Prostate gland (tissue), 2 donors: Measurements from ENCODE around the gene ALG5.

Experiments used
- POLR2A ChIP-seq: fragments of 450-650 bp; IDR thresholded peaks from one replicate; pipeline ENCODE4 v1.6.1; 2016; ENCODE audit warnings: antibody characterized with exemption, mild to moderate bottlenecking
- POLR2AphosphoS5 ChIP-seq: sonication (generic); formaldehyde crosslinking; IDR thresholded peaks from one replicate; pipeline ENCODE4 v1.6.1; 2017; ENCODE audit warnings: antibody characterized with exemption
- TF ChIP-seq, protein P1 (sequence below), 4 experiments: fragments of 200-600 bp in 2 of 4; fragments of 450-650 bp in 2 of 4; sonication (generic) in 2 of 4; IDR thresholded peaks; 1 replicate in 3 of 4; 2 replicates in 1 of 4; pipeline ENCODE4 v1.5.1; 2016 to 2019; ENCODE audit warnings: antibody characterized with exemption in 4 of 4, mild to moderate bottlenecking in 2 of 4, moderate library complexity in 2 of 4

DNA sequence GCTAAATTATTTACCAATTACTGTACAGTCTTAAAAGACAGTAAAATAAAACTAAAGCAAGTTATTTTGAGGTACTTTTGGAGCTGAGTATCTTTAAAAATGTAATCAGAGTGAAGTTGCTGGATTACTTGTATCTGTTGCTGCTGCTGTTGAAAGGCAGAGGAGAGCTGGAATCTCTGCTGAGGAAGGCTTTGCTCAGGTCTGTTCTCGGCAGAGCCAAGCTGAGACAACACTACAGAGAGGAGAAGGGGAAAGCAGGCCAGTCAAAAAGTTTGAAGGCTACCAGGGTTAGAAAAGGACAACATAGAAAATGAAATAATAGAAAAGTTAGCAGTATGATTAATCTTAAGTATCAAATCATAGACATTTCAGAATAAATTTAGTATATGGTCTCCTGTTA, 11.3 kb upstream of the ALG5 start:
- TF ChIP-seq, protein P1, sequence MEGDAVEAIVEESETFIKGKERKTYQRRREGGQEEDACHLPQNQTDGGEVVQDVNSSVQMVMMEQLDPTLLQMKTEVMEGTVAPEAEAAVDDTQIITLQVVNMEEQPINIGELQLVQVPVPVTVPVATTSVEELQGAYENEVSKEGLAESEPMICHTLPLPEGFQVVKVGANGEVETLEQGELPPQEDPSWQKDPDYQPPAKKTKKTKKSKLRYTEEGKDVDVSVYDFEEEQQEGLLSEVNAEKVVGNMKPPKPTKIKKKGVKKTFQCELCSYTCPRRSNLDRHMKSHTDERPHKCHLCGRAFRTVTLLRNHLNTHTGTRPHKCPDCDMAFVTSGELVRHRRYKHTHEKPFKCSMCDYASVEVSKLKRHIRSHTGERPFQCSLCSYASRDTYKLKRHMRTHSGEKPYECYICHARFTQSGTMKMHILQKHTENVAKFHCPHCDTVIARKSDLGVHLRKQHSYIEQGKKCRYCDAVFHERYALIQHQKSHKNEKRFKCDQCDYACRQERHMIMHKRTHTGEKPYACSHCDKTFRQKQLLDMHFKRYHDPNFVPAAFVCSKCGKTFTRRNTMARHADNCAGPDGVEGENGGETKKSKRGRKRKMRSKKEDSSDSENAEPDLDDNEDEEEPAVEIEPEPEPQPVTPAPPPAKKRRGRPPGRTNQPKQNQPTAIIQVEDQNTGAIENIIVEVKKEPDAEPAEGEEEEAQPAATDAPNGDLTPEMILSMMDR (IDR thresholded peaks at IDR 0.05), result no peak
- no peak for TF ChIP-seq POLR2A
- no peak for TF ChIP-seq POLR2AphosphoS5
